HG02973 (cell line): Measurements from ENCODE around the gene TARBP1.

Experiments used
- ATAC-seq: cut with Tn5 transposase; IDR thresholded peaks from one replicate; pipeline ENCODE4 v1.9.1; 2021; ENCODE audit warnings: moderate library complexity; ENCODE audit not compliant: unreplicated experiment

The TARBP1 gene

DNA sequence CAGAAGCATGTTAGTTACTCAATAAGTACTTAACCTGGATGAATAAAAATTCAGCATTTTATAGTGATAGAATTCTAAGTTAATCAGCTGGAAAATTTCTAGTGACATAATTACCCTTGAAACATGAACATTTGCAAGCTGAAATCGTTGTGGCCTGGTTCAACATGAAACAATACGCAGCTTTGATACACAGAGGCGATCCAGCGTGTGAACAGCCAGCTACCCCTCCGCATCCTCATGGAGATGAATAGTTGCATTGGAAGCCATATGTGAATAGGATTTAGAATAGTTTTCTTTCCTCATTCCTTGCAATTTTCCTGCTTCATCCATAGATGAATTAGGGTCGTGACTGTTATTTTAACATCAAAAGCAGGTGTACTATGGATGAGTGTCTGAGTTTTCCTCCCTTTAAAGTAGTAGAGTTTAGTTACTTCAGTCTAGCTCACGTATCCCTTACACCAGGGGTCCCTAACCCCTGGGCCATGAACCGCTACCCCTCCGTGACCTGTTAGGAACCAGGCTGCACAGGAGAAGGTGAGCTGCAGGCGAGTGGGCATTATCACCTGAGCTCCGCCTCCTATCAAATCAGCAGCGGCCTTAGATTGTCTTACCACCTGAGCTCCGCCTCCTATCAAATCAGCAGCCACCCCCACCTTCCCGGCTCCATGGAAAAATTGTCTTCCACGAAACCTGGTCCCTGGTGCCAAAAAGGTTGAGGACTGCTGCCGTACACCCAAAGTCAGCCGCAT is 6.2 kb upstream of the TARBP1 start:
- ATAC-seq: no peak

DNA sequence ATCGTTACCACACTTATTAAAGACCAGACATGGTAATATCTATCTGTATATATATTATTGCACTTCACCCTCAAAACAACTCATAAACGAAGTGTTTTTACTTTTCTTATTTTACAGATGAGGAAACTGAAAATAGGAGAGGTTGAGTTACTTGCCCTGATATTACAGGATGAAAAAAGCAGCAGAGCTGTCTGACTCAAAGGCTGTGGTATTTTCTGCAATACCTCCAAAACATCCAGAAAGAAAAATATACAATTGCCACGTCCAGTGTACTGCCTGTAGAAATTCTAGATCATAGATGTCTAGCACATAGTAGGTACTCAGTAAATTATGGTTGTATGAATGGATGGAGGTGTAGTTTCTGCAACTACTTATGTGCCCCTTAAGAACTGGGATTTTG is 5.2 kb upstream of the TARBP1 start:
- ATAC-seq: no peak

DNA sequence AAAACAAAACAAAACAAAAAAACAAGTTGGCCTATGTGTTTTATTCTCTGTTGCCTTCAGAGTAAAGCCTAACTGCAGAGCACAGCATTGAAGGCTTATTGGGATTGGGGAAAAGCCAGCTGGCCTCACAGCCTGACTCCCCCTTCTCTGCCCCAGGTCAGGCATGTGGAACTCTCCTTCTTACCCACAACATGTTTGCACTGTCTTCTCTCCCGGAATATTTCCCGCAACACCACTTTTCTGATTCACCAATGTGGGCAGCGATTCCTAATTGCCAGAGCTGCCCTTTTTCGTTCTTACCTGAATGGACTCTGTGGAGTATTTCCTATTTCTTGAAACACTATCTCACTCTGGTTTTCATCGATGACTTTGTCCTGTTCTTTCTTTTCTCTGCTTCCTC is 2.8 kb upstream of the TARBP1 start:
- no peak for ATAC-seq

DNA sequence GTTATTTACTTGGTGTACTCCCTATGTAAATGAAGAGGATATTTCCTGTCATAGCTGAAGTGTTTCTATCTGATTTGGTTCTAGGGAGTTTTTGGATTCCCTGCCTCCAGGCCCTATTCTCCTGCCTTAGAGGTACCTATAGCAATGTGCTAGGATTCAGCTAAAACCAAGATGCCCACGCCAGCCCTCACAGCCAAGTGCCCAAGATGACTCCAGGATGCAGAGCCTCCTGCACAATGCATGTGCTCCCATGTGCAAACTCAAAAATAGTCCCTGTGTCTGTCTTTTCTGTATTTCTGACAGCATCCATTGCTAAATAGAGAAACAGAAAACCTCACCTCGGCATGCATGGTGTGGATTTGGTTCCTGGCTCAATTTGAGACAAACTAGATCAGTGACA is 887 bp upstream of the TARBP1 start:
- ATAC-seq: no peak

DNA sequence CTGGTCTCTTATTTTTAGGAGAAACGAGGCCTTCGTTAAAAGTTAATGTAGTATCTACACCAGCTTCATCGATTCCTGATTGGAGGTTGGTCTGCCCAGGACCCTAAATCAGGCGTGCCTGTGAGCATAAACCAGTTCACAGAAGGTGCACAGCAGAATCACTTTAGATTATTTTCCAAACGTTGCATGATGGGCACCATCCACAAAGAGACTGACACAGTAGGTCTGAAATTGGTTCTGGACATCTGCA is 256 bp upstream of the TARBP1 start:
- ATAC-seq: no peak

DNA sequence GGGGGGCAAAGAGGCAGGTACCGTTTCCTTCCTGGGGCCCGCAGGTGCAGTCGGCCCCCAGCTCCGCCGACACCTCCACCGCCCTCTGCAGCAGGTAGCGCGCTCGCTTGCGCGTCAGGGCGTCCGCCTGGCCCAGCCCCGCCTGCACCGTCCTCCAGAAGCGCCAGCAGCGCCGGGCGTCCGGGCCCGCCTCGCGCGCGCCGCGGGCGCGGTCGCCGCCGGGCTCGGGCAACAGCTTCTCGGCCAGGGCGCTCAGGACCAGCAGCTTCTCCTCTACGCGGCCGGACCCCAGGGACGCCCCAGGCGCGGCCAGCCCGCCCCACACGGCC is 863 bp downstream of the TARBP1 start:
- ATAC-seq: peak; percentile 52

DNA sequence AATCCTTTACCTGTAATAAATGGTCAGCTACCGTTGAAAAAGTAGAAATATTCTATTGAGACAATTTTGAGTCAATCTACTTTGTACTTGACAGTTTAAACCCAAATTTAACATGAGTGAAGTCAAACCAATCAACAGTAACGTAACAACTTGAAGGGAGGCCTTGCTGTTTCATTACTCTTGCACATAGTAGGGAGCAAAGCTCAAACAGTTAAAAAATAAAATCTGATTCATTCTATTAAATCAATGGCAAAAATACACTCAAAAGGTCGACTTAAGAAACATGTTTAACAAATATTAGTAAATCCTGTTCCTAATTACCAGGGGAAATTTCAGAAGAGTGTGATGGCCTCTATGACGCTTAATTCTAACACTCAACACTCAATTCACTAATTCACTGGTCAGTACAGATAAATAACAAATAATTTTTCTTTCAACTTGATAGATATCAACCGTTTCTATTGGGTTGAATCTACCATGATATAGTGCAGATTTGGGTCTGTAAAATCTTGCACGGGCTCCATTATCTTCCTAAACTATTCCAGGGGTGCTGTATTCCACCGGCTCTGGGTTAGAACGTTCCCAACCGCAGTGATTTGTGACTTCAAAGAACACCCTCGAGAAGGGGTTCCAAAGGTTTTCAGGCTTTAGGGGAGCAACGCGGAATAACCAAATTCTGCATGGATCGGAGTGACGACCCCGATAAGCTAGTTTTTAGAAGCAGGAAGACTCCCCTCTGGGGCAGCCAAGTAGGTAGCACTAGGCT is 1.4 kb downstream of the TARBP1 start:
- no peak for ATAC-seq

DNA sequence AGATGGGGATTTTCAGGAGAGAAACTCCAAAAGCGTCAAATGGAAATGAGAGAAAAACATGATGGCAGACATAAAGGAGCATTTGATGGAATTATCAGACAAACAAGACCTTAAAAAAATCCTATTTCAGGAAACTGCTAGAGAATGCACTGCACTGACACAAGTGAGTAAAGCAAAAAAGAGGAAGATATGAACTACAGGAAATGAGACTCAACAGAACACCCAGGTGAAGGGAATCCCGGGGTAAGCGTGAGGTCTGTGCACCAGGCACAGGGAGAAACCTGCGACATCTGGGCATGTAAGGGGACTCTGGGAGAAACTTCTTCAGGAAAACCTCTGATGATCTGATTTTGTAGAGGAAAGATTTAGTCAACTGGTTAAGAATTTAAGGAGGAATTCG is 2.8 kb downstream of the TARBP1 start:
- no peak for ATAC-seq

DNA sequence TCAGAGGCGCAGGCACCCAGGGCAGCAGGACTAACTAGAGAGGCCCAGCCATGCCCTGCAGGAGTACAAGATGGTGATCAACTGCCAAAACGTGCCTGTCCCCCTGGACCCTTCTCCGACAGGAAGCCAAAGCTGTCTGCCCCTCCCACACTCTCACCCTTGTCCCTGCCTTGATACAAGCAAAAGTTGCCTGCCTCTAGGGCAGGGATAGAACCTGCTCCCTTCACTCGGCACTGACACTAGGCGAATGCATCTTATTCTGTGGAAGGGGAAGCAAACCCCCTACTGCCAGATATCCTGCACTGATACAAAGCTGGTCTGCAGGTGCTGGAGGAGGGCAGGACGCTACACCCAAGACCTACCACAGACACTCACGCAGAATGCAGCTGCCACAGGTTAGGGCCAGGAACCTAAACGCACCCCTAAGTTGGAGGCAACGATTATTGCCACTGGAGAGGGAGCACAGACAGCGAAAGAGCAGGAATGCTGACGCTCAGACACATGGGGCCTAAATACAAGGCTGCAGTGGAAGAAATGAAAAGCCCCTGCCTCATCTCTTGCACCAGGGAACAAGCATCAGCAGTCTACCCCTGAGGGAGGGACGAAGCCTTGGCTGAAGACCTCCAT is 3.7 kb downstream of the TARBP1 start:
- ATAC-seq: no peak

DNA sequence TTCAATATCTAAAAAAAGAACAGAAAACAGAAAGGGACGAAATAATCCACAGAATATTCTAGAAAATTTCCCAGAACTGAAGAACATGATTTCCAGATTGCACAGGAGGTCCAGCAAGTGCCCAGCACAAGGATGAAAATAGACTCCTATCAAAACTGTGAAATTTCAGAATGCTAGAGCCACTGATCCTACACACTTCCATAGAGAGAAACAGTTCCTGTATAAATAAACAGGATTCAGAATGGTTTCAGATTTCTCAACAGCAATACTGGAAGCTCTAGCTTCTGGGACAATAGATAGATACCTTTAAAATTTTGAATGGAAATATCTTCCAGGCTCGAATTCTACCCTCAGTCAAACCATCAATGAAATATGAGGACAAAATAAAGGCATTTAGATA is 4.6 kb downstream of the TARBP1 start:
- no peak for ATAC-seq

DNA sequence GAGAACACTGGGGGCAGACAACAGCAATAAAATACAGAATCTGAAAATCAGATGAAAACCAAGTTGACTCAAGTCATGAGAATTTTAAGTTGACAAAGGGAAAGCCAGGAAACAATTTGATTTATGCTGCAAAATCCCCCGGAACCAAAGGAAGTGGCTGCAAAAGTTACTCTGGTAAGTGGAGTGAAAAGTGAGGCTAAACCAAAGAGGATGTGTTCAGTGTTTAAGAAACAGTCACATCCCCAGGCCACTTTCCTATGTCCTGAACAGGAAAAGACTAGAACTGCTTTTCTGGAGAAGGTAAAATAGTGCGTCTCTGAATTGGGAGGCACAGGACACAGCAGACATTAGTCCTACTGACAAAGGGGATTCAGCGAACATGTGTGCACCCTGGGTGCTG is 5.9 kb downstream of the TARBP1 start:
- no peak for ATAC-seq

DNA sequence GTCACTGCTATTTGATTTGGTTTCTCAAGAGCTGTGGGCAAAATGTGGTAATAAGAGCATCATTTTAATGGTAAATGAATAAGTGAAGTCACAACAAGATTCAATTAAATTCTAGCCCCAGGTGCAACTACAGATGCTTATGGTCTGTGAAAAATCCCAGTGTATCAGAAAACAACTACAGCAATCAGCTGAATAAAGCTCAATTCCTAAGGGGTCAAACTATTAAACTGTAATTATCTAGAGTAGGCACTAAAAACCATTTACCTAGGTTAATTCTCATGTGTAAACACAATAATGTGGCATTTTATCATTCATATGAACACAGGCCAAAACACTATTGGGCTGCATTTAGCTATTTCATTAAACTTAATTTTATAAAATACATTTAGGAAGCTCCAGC is 9.6 kb downstream of the TARBP1 start:
- no peak for ATAC-seq

DNA sequence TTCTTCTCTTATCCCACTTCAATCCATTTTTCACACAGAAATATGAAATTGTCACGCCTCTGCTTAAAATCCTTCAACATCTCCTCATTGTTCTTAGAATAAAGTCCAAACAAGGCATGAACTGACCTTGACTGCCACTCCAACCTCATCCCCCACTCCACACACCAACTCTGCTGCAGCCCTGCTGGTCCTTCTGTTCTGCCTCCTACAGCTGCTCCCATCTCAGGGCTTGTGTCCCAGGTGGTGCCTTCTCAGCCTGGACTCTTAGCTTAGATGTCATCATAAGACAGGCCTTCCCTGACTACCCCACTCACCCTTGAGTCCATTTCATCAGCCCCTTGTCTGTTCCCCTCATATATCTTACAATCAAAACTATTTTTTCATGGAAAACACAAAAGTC is 10.4 kb downstream of the TARBP1 start:
- ATAC-seq: no peak

DNA sequence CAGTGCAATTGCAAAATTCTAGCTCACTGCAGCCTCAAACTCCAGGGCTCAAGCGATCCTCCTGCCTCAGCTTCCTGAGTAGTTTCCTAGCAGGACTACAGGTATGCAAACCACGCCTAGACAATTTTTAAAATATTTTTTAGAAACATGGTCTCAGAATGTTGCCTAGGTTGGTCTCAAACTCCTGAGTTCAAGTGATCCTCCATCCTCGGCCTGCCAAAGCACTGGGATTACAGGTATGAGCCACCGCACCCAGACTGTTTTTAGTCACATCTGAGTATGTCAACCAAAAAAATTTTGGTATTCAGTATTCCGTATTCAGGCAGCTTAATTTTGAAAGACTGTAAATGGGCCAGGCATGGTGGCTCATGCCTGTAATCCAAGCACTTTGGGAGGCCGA is 11.2 kb downstream of the TARBP1 start:
- ATAC-seq: no peak

DNA sequence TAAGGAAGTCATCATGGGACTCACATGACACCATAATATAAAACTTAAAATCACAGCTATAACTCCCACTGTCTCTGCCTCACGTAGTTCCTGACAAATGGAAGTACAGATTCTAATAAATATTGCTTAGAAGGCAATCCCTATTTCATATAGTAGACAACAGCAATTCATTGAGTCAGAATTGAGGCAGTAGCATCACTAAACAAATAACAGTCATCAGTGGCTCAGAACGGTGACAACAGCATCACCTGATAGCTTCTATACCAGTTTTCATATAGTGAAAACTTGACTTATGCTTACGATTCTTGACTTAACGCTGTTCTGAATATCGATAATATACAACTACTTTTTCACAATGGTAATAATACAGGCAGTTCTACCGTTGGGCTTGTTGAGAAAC is 12.0 kb downstream of the TARBP1 start:
- ATAC-seq: no peak

DNA sequence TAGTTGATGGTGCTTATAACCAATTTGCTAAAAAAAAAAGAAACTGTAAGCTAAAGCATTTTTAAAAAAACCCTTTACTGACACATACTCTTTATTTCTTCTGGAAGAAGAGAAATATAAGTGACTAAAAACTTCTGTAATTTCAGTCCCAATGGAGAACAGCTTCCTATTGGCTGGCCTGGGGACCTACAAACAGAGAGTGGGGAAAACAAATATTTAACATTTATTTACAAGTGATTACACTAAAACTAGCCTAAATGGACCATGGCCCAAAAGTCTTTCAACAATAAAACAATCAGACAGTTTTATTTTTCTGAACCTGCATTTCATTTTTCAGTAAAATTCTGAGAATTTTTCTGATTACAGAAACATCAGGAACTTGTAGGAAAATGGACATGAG is 15.2 kb downstream of the TARBP1 start:
- ATAC-seq: no peak

DNA sequence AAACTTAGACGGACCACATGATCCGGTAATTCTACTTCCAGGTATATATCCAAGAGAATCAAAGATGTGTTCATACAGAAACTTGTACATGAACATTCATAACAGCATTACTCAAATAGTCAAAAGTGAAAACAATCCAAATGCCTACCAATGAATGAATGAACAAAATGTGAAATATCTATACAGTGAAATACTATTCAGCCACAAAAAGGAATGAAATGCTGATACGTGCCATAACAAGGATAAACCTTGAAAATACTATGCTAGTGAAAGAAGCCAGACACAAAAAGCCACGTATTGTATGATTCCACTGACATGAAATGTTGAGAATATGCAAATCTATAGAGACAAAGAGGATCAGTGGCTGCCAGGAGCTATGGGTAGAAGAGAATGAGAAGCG is 18.3 kb downstream of the TARBP1 start:
- no peak for ATAC-seq

DNA sequence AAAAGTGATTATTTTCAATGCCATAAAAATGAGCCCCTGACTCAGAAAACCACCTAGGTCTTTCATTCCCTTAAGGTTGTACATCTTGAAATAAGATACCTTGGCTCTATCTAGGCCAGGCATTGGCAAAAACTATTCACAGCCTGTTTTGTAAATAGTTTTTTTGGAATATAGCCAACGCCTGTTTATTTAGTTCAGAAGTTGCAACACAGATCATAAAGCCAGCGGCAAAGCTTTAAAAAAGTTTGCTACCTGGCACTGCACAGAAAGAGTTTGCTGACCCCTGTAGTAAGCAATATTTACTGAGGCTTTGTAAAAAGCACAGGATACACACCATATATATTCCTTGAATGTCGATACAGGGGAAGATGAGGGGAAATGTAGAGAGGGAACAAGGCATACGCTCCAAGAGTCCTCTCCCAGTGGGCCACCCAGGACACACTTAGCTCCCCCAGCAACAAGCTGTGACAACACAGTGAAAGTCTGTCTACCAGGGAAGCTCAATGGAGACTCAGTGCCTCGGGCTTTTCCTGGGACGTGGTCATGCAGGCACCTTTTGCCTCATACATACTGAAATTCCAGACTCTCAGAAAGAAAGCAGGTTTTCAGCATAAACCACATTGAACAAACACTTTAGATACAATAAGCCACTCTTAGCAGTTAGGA is 20.5 kb downstream of the TARBP1 start:
- no peak for ATAC-seq

DNA sequence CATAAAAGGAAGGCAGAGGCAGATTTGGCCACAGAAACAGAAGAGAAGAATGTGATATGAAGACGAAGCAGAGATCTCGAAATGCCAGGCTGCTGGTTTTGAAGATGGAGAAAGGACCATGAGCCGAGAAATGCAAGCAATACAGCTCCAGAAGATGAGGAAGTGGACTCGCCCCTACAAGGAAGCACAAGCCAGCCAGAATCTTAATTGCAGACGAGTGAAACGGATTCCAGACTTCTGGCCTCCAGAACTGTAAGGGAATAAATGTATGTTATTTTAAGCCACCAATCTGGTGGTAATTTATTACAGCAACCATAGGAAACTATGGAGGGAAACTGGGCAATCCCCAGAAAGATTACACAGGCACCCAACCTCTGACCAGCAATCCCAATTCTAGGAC is 24.1 kb downstream of the TARBP1 start:
- ATAC-seq: no peak

DNA sequence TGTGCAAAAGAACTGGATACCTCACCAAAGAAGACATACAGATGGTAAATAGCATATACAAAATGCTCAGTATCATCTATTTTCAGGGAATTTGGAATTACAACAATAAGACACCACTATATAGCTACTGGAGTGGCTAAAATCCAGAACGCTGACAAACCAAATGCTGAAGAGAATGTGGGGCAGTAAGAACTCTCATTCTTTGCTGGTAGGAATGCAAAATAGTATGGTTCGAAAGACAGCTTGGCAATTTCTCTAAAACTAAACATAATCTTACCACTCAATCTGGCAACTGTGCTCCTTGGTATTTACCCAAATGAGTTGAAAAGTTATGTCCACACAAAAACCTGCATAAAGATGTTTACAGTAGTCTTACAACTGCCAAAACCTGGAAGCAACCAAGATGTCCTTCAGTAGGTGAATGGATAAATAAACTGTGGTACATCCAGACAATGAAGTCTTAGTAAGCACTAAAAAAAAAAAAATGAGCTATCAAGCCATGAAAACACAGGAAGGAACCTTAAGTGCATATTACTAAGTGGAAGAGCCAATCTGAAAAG is 26.5 kb downstream of the TARBP1 start:
- ATAC-seq: no peak

DNA sequence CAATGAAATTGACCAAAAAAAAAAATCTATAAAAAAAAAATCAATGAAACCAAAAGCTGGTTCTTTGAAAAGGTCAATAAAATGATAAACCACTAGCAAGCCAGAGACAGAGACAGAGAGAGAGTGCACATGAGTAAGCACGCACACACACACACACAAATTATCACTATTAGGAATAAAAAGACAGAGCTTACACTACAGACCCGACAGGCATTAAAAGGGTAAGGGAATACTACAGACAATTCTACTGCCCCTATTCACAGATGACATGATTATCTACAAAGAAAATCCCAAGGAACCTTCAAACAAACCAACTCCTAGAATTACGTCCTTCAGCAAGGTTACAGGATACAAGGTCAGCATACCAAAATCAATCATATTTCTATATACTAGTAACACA is 38.6 kb downstream of the TARBP1 start:
- no peak for ATAC-seq

DNA sequence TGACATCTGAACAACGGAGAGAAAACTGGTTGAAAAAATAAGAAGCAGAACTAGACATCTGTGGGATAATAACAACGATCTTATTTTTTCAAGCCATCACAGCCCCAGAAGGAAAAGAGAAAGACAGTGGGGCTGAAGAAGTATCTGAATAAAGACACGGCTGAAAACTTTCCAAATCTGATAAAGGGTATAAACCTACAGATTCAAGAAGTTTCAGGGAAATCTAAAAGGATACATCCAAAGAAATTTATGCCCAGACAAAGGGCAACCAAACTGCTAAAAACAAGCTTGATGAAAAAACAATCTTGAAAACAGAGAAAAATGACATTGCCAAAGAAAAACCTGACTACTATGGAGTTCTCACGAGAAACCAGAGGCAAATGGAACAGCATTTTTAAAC is 40.4 kb downstream of the TARBP1 start:
- ATAC-seq: no peak
